Loucy (cell line): Measurements from ENCODE around the gene ACOT12.

Experiments used
- EZH2phosphoT487 ChIP-seq: fragments of 200-600 bp; IDR thresholded peaks from 2 replicates; pipeline ENCODE4 v1.6.1; 2018; ENCODE audit warnings: antibody characterized with exemption, mild to moderate bottlenecking, moderate library complexity, borderline replicate concordance
- TF ChIP-seq, protein P1 (sequence below): fragments of 200-600 bp; sonication (generic); conservative IDR thresholded peaks from 2 replicates; pipeline ENCODE4 v1.5.1; 2014; ENCODE audit warnings: mild to moderate bottlenecking, antibody characterized with exemption, low read length

- TF ChIP-seq, protein P1, sequence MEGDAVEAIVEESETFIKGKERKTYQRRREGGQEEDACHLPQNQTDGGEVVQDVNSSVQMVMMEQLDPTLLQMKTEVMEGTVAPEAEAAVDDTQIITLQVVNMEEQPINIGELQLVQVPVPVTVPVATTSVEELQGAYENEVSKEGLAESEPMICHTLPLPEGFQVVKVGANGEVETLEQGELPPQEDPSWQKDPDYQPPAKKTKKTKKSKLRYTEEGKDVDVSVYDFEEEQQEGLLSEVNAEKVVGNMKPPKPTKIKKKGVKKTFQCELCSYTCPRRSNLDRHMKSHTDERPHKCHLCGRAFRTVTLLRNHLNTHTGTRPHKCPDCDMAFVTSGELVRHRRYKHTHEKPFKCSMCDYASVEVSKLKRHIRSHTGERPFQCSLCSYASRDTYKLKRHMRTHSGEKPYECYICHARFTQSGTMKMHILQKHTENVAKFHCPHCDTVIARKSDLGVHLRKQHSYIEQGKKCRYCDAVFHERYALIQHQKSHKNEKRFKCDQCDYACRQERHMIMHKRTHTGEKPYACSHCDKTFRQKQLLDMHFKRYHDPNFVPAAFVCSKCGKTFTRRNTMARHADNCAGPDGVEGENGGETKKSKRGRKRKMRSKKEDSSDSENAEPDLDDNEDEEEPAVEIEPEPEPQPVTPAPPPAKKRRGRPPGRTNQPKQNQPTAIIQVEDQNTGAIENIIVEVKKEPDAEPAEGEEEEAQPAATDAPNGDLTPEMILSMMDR: no peak
- TF ChIP-seq EZH2phosphoT487: no peak
Measured at GRCh38 chr5:81424728-81425127, 30.8 kb upstream of the ACOT12 start.
